ENCODE data around the gene TTC3.
"Not testable (repeated sequence)": the region's sequence is repeated elsewhere in the genome, so short reads cannot be mapped to it uniquely, and the experiment has no call there.

TTC3 gene

GRCh38 chr21:37032877-37033471 lies 40.1 kb upstream of the TTC3 start:
- Histone ChIP-seq H3K9me3 (ENCODE audit: severe bottlenecking) (no peaks in the 10 kb centered on the region), H3K36me3 (ENCODE audit: low read depth) (no peaks in the 10 kb centered on the region), H3K27me3 (ENCODE audit: insufficient read depth, poor library complexity, severe bottlenecking) (no peaks in the 10 kb centered on the region), H3K4me1 (ENCODE audit: insufficient read depth, poor library complexity, severe bottlenecking) (peaks cover 3% of the 10 kb centered on the region), H3K27ac (ENCODE audit: poor library complexity, severe bottlenecking) (no peak overlapping the region), H3K4me3 (ENCODE audit: severe bottlenecking) (no peak overlapping the region)
- no peak for TF ChIP-seq CTCF (IDR thresholded peaks at IDR 0.05; ENCODE audit: poor library complexity, severe bottlenecking)
- DNase-seq (ENCODE audit: low spot score) (no peak), ATAC-seq (ENCODE audit: low read depth) (peak; percentile 84)

GRCh38 chr21:37034394-37034793 lies 38.7 kb upstream of the TTC3 start:
- not testable (repeated sequence) for H3K4me3 ChIP-seq (ENCODE audit: severe bottlenecking); H3K36me3 ChIP-seq (ENCODE audit: low read depth); H3K4me1 ChIP-seq (ENCODE audit: insufficient read depth, poor library complexity, severe bottlenecking); H3K27me3 ChIP-seq (ENCODE audit: insufficient read depth, poor library complexity, severe bottlenecking); DNase-seq (ENCODE audit: low spot score); H3K27ac ChIP-seq (ENCODE audit: poor library complexity, severe bottlenecking); ATAC-seq (ENCODE audit: low read depth); H3K9me3 ChIP-seq (ENCODE audit: severe bottlenecking)

GRCh38 chr21:37036177-37036576 lies 36.9 kb upstream of the TTC3 start:
- H3K27me3 ChIP-seq (ENCODE audit: insufficient read depth, poor library complexity, severe bottlenecking): no peaks in the 10 kb centered on the region
- H3K4me3 ChIP-seq (ENCODE audit: severe bottlenecking): no peak overlapping the region
- no peaks in the 10 kb centered on the region for H3K9me3 ChIP-seq (ENCODE audit: severe bottlenecking)
- no peak for ATAC-seq (ENCODE audit: low read depth)
- H3K36me3 ChIP-seq (ENCODE audit: low read depth): no peaks in the 10 kb centered on the region
- no peak overlapping the region for H3K27ac ChIP-seq (ENCODE audit: poor library complexity, severe bottlenecking)
- peaks cover 3% of the 10 kb centered on the region for H3K4me1 ChIP-seq (ENCODE audit: insufficient read depth, poor library complexity, severe bottlenecking)
- no peak for TF ChIP-seq CTCF (IDR thresholded peaks at IDR 0.05; ENCODE audit: poor library complexity, severe bottlenecking)
- DNase-seq (ENCODE audit: low spot score): no peak

GRCh38 chr21:37039411-37040075 lies 33.5 kb upstream of the TTC3 start:
- no peak overlapping the region for H3K4me3 ChIP-seq (ENCODE audit: severe bottlenecking)
- no peak overlapping the region for H3K27ac ChIP-seq (ENCODE audit: poor library complexity, severe bottlenecking)
- H3K4me1 ChIP-seq (ENCODE audit: insufficient read depth, poor library complexity, severe bottlenecking): no peaks in the 10 kb centered on the region
- no peak for DNase-seq (ENCODE audit: low spot score)
- H3K36me3 ChIP-seq (ENCODE audit: low read depth): no peaks in the 10 kb centered on the region
- no peaks in the 10 kb centered on the region for H3K27me3 ChIP-seq (ENCODE audit: insufficient read depth, poor library complexity, severe bottlenecking)
- ATAC-seq (ENCODE audit: low read depth): no peak
- no peak for TF ChIP-seq CTCF (IDR thresholded peaks at IDR 0.05; ENCODE audit: poor library complexity, severe bottlenecking)
- no peaks in the 10 kb centered on the region for H3K9me3 ChIP-seq (ENCODE audit: severe bottlenecking)

GRCh38 chr21:37040212-37040611 lies 32.8 kb upstream of the TTC3 start:
- Histone ChIP-seq H3K27me3 (ENCODE audit: insufficient read depth, poor library complexity, severe bottlenecking) (no peaks in the 10 kb centered on the region), H3K9me3 (ENCODE audit: severe bottlenecking) (no peaks in the 10 kb centered on the region), H3K36me3 (ENCODE audit: low read depth) (no peaks in the 10 kb centered on the region), H3K4me3 (ENCODE audit: severe bottlenecking) (no peak overlapping the region), H3K4me1 (ENCODE audit: insufficient read depth, poor library complexity, severe bottlenecking) (no peaks in the 10 kb centered on the region), H3K27ac (ENCODE audit: poor library complexity, severe bottlenecking) (no peak overlapping the region)
- ATAC-seq (ENCODE audit: low read depth): no peak
- DNase-seq (ENCODE audit: low spot score): no peak
- TF ChIP-seq CTCF (IDR thresholded peaks at IDR 0.05; ENCODE audit: poor library complexity, severe bottlenecking): no peak

Data from RWPE2 (cell line).